Esophagus squamous epithelium (tissue), 4 donors: Measurements from ENCODE around the gene ISCA2.

Experiments used
- POLR2A ChIP-seq, 4 donors: fragments of 450-650 bp; IDR thresholded peaks; one replicate each; pipeline ENCODE4 v1.6.1; 2017; ENCODE audit warnings: antibody characterized with exemption in 4 of 4, mild to moderate bottlenecking in 4 of 4, moderate library complexity in 3 of 4
- TF ChIP-seq, protein P1 (sequence below), 6 experiments: fragments of 450-650 bp in 4 of 6; fragments of 200-600 bp in 2 of 6; sonication (generic) in 2 of 6; IDR thresholded peaks; one replicate each; pipeline ENCODE4 v1.5.1; 2016 to 2019; ENCODE audit warnings: antibody characterized with exemption in 6 of 6, mild to moderate bottlenecking in 4 of 6, moderate library complexity in 4 of 6

DNA sequence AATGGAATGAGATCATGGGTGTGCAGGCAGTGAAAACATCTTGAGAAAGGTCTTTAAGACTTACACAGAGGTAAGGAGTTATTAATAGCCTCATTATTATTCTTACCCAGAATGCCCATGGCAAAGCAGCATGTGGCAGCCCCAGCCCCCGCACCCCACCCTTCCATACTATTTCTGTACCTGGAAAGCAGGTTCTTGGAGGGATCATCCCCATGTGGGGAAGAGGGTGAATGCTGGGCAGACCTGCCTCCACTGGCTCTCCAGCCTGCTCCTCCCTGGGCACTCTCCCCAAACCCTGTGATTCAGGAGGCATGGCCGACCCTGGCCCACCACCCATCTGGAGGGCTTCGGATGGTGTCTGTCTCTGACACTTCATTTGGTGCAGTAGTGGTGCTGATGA is 28.8 kb upstream of the ISCA2 start:
- TF ChIP-seq, protein P1, sequence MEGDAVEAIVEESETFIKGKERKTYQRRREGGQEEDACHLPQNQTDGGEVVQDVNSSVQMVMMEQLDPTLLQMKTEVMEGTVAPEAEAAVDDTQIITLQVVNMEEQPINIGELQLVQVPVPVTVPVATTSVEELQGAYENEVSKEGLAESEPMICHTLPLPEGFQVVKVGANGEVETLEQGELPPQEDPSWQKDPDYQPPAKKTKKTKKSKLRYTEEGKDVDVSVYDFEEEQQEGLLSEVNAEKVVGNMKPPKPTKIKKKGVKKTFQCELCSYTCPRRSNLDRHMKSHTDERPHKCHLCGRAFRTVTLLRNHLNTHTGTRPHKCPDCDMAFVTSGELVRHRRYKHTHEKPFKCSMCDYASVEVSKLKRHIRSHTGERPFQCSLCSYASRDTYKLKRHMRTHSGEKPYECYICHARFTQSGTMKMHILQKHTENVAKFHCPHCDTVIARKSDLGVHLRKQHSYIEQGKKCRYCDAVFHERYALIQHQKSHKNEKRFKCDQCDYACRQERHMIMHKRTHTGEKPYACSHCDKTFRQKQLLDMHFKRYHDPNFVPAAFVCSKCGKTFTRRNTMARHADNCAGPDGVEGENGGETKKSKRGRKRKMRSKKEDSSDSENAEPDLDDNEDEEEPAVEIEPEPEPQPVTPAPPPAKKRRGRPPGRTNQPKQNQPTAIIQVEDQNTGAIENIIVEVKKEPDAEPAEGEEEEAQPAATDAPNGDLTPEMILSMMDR (IDR thresholded peaks at IDR 0.05), result no peak
- no peak for TF ChIP-seq POLR2A (IDR thresholded peaks at IDR 0.05)
